ENCODE results near the gene ZNF396. TPM values are rescaled to one million over a fixed set of nuclear protein-coding genes. Genes with fewer than 3 reads are reported as not detected.

The ZNF396 gene
- total RNA-seq, 4 donors from 2014 or later, result 0.60 to 2.2 (median 1.1) TPM

GRCh38 chr18:35361570-35362321 lies 15.4 kb downstream of the ZNF396 start:
- TF ChIP-seq CTCF (IDR thresholded peaks at IDR 0.05), result no peak
- DNase-seq (ENCODE audit: low spot score), result no peak
- ATAC-seq (ENCODE audit: low FRiP score), result no peak

DNA sequence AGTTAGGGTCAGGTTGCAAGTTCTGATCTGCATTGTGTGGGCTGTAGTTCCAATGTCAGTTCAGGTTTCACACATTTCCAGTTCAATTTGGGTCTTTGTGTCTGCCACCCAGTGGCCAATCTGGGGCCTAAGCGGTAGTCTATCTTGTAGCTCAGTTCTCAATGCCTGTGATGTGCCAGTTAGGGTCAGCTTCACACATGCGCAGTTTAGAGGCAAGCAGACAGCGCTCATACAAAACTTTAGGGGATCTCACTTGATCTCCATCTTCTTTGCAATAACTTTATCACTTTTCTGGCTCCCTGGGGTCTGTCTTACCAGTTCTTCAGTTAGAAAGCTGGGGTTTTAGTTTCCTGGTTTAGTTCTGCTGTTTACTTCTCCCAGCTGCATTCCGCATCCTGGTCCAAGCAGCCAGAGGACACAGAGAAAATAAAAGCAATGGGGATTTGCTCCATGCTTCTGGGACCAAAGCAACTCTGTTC lies 22.0 kb downstream of the ZNF396 start:
- ATAC-seq (ENCODE audit: low FRiP score) (peak; percentile 88), DNase-seq (ENCODE audit: low spot score) (peak; percentile 35)
- TF ChIP-seq CTCF (IDR thresholded peaks at IDR 0.05), result peak in 1 of 3 donors; percentile 14

DNA sequence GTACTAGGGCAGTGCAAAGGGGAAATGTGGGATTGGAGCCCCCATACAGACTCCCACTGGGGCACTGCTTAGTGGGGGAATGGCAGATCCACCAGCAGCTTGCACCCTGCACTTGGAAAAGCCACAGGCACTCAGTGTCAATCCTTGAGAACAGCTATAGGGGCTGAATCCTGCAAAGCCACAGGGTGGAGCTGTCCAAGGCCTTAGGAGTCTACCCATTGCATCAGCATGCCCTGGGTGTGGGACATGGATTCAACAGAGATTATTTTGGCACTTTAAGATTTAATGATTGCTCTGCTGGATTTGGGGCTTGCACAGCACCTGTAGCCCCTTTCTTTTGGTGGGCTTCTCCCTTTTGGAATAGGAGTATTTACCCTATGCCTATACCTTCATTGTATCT lies 24.4 kb downstream of the ZNF396 start:
- DNase-seq (ENCODE audit: low spot score) (no peak), ATAC-seq (ENCODE audit: low FRiP score) (no peak)
- no peak for TF ChIP-seq CTCF (IDR thresholded peaks at IDR 0.05)

- no peak for DNase-seq (ENCODE audit: low spot score)
- no peak for TF ChIP-seq CTCF (IDR thresholded peaks at IDR 0.05)
- no peak for ATAC-seq (ENCODE audit: low FRiP score)
Measured at GRCh38 chr18:35352283-35352682, 24.9 kb downstream of the ZNF396 start.

DNA sequence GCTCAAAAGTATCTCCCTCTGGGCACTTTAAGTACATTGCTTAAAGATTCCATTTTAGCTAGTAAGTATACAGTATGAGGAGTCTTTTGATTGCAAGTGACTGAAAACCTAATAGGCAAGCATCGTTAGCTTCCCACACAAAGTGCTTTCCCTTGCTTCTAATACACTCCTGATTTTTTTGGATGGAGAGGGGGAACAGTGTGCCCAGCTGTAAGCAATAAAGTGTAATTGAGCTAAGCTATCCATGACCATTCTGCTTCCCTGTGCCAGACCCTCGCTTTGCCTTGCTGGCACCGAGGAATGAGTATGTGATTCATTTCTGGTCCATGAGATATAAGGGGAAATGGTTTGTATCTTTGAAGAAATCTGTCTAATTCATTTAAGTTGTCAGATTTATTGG lies 29.1 kb downstream of the ZNF396 start:
- TF ChIP-seq CTCF (IDR thresholded peaks at IDR 0.05), result no peak
- ATAC-seq (ENCODE audit: low FRiP score) (no peak), DNase-seq (ENCODE audit: low spot score) (no peak)

DNA sequence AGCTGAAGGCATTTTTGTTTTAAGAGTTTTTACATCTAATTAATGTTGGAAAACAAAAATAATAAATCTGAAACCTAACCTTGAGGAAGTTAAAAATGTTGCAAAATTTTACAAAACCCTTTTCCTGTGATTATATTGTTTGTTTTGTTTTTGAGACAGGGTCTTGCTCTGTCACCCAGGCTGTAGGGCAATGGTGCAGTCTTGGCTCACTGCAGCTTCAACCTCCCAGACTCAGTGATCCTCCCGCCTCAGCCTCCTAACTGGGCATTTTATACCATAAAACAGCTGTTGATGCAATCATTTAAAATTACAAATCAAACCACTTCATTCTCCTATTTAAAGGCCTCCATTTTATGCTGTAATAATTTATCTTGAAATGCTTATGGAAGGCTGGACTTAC lies 31.2 kb downstream of the ZNF396 start:
- no peak for TF ChIP-seq CTCF (IDR thresholded peaks at IDR 0.05)
- ATAC-seq (ENCODE audit: low FRiP score) (no peak), DNase-seq (ENCODE audit: low spot score) (no peak)

- DNase-seq (ENCODE audit: low spot score) (no peak), ATAC-seq (ENCODE audit: low FRiP score) (no peak)
- no peak for TF ChIP-seq CTCF (IDR thresholded peaks at IDR 0.05)
Measured at GRCh38 chr18:35345460-35345921, 31.6 kb downstream of the ZNF396 start.
